GM18907 (cell line): ENCODE data around the gene CNKSR2.

Experiments used
- ATAC-seq: cut with Tn5 transposase; IDR thresholded peaks from one replicate; pipeline ENCODE4 v1.9.1; 2021; ENCODE audit warnings: mild to moderate bottlenecking, moderate library complexity; ENCODE audit not compliant: unreplicated experiment

Gene CNKSR2

DNA sequence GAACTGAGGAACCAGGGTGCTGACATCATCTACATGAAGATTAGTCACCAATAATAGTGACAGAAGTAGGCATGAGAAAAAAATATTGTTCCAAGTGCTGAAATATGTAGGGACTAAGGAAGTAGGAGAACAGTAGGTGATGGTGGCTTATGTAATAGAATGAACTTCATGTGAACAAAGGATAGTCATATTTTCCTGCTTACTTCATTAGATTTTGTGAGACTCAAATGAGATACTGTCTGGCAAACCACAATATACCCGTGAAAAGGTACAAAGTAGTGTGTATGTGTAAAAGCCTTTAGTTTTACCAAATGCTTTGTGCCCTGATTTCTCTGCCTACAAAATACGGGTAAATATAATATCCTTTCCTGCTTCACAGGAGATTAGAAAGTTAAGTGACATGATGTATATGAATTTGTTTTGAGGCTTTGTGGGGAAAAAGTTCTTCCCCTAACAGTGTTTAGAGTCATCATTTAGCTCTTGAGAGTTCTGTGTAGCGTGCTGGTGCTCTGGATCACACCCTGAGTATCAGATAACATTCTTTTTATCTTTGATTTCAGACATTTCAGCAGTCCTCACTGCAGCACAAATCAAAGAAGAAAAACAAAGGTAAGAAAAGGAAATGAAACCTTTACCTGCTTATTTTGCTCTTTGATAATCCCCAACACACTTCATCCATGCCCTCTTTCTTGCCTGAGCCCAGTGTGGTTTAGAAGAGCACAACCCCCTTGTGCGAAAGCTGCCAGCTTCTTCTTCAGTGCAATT is 216.0 kb downstream of the CNKSR2 start:
- ATAC-seq = no peak

GRCh38 chrX:21606002-21606401 is 231.8 kb downstream of the CNKSR2 start:
- no peak for ATAC-seq

- no peak for ATAC-seq
Measured at GRCh38 chrX:21610168-21610567, 235.9 kb downstream of the CNKSR2 start.

GRCh38 chrX:21612154-21612553 is 237.9 kb downstream of the CNKSR2 start:
- ATAC-seq = no peak

DNA sequence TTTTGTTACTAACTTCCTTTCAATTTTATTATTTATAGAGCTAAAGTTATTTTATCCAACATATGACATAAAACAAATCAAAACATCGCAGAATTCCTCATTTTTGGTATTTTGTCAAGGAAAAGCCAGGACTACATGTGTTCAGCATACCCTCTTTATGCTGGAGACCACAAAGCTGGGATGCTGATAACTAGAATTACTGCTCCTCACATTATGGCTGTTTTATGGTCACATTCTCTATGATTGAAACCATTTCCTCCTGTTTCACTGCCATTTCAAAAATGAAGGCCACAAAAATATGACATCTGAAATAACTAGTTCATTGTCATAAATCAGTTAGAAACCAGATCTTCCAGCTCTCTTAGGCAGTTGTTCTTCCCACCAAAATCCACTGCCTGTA is 242.2 kb downstream of the CNKSR2 start:
- ATAC-seq = no peak

GRCh38 chrX:21620234-21620633 is 246.0 kb downstream of the CNKSR2 start:
- no peak for ATAC-seq

DNA sequence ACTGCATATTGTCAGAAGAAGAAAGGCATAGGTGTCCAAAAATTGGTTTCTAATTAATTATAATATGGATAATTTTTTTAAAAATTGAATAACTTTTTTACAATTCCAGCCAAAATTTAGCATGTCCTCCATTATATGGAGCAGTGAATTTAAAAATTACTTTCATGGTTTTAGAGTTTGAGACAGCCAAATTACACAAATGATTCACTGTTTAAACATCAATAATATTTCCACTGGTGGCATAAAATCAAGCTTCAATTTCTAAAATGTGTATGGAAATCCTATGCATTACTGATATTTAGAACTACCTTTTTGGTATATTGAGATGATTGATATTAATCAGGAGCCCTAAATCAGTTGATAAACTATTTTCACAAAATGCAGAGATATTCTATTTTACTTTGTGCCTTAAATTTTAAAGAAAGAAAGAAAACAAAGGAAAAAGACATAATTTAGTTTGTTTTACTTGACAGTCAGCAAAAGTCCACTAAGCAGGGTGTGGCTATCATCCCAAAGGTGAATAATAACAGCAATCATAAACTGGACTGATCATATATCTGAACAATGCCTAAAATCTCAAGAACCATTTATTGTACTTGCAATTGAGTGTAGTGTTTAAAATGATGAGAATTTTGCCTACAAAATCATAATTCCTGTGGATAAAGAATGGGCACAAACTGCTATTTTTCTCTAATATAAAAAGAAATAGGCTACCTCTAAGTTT is 249.7 kb downstream of the CNKSR2 start:
- no peak for ATAC-seq

- no peak for ATAC-seq
Measured at GRCh38 chrX:21632027-21632426, 257.8 kb downstream of the CNKSR2 start.

- no peak for ATAC-seq
Measured at GRCh38 chrX:21638311-21638710, 264.1 kb downstream of the CNKSR2 start.

DNA sequence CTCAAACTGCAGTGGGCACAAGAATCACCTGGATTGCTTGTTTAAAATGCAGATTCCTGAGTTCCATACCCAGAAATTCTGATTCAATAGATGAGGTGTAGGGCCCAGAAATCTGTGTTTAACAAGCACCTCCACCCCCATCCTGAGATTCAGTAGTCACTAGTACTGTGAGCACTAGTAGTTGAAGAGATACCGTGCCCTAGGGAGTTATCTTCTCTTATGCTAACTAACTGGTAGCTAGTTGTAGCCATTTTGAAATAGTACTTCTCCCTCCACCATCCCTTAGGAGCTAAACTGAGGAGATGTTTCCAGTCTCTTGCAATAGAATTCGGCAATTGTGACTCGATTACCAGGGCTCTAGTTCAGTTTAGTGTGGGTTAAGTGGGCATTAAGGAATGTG is 265.6 kb downstream of the CNKSR2 start:
- no peak for ATAC-seq

GRCh38 chrX:21645431-21645830 is 271.2 kb downstream of the CNKSR2 start:
- no peak for ATAC-seq

- no peak for ATAC-seq
Measured at GRCh38 chrX:21645886-21646285, 271.7 kb downstream of the CNKSR2 start.

DNA sequence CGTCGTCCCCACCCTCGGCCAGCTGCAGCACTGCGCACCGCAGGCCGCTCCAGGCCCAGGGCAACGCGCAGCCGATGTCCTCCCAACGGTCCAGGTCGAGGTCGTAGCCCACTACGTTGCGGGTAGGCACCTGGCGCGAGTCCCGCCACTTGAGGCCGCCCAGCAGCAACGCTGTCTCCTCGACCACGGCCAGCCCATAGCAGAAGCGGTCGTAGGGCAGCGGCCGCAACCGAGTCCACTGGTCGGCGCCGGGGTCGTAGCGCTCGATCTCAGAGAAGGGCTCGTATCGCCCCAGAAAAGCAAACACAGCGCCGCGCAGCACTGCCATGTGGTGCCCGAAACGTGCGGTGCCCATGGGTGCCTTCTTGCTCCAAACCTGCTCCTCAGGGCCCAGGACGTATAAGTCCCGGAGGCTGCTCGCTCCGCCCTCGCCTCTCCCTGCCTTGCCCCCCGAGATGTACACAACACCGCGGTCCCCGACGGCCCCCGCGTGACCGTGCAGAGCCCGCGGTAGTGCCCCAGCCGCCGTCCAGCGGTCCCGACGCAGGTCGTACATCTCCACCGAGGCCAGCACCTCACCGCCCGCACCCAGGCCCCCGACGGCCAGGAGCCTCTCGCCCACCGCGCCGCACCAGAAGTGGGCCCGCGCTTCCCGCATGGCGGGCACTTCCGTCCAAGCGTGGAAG is 281.8 kb downstream of the CNKSR2 start:
- no peak for ATAC-seq

DNA sequence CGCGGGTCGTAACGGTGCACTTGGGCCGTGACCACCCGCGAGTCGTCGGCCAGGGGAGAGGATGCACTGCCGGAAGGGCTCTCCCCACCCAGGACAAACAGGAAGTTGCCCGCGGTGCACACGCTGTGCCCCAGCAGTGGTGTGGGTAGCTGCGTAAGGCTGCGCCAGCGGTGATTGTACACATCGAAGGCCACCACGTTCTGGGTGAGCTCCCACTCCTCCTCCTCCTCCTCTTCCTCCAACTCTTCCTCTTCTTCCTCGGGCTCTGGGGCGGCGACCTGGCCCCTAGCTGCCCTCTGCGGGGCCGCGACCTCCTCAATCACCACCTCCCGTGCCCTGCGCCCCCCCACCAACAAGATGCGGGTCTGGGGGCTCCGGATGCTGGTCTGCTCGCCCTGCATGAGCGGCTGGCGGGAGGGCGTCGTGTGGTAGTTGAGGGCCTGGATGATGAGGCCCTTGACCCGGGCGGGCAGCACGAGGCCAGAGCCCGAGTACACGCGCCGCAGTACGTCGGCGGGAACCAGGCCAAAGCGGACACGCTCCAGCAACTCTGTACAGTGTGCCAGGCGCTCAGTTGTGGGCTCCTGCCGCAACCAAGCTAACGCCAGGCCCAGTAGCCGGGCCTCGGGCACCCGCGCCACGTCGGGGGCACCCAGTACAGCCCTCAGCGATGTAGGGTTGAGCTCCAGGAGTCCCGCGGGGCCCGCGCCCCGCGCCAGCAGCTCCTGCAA is 282.5 kb downstream of the CNKSR2 start:
- ATAC-seq = no peak

DNA sequence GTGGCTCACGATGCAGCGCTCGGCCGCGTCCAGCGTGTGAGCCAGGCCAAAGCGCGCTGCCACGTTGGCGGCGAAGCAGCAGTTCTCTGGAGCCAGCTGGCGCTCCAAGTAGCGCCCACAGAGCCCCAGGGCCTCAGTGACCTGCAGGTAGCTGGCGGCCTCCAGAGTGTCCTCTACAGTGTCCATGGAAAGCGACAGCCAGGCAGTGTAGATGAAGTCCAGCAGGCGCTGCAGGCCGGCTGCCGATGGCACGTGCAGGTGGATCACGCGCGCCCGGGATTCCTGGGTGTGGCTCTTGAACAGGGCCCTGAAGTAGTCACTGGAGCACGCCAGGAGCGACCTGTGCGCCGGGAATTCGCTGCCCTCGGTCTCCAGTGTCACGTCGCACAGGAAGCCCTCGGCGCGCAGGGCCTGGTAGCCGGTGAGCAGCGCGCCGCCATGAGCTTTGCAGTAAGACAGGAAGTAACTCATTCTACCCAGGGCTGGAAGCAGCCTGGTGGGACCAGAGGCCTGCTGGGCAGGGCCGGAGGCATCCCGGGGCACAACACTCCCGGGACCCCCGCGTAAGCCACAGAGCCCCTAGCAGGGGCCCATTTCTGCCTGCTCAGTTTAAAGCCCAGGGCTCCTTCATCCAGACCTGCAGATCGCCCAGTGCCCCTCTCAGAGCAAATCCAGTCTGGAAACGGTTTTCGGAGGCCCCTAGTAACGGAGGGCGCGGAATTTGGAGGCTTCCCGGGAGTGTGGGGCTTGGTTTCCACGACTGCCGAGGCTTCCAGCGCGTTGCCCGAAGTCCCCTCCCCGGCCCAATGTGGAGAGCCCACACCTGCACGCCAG is 283.3 kb downstream of the CNKSR2 start:
- no peak for ATAC-seq

DNA sequence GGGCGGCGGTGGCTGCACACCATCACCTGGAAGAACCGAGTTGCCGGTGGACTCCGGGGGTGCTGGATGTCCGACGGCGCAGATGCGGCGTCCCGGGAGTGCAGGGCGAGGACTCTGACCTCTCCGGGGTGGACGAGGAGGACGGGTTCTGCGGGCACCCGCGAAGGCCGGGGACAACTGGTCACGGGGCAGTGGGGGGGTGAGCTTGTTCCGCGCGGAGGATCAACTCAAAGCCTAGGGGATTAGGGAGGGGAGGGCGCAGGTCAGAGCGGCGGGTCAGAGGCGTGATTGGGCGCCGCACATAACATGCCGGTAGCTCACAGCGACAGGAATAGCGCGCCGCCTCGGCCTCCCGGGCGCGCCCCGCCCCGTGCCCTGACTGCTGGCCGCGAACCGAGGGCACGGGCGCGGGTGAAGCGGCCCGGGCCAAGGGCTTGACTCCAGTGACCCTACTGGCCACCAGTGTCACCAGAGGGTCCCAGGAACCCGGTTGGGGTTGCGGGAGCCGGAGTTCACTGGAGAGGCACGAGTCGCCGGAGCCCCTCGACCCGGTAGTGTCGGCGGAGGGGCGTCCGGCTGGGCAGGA is 284.0 kb downstream of the CNKSR2 start, which contains the start of gene KLHL34:
Gene KLHL34, minus strand, starts transcription at position 179 of the 586 bp plus-strand sequence. CDS start 542 bp downstream, outside the sequence.
- peak; percentile 53 for ATAC-seq

DNA sequence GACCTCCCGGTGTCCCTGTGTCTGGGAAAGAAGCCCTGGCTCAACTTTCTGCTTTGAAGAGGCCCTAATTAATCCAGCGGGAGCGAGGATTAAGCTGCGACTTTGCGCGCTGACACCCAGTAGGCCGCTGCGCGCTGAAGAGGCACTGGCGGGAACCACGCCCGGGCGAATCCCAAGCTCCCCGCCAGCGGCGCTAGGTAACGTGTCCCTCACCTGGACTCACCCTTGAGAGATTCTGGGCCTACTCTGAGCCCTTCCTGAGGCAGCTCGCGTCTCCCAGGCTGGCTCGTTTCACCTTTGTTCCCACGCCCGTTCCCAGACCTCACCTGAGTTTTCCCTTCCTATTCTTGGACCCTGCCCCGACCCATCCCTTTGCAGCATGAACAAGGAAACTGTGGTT is 284.5 kb downstream of the CNKSR2 start:
- ATAC-seq = peak; percentile 36

DNA sequence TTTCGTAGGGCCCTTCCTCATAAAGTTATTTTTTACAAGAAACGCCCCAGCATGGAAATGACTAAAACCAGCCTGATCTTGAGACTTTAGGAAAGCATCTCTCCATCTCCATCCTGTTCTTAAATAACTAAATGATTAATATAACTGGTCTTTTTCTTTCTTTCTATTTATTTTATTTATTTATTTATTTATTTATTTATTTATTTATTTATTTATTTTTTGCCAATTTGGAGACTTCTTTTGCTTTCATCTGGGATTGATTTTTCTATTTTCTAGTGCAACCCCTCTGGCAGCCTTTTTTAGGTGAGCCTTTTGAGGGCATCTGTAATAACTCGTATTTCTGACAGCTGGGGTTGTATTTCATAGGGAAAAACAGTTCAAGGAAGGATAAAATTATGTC is 285.1 kb downstream of the CNKSR2 start:
- no peak for ATAC-seq

DNA sequence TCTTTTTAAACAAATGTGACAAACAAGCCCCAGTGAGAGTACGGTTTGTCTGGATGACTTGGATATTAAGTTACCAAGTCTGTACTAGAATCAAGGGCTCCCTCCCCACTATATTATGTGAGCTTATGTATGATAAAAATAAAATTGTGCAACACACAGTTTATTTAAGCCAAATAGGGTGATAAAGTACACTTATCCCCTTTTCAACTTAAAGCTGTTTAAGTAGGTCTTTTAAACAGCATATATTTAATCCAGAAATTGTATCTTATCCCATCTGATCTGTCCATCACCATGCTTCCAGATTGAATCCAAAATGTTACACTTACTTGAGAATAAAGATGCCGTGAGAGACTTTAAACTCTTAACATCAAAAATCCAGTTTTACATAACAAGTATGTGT is 285.9 kb downstream of the CNKSR2 start:
- ATAC-seq = no peak

DNA sequence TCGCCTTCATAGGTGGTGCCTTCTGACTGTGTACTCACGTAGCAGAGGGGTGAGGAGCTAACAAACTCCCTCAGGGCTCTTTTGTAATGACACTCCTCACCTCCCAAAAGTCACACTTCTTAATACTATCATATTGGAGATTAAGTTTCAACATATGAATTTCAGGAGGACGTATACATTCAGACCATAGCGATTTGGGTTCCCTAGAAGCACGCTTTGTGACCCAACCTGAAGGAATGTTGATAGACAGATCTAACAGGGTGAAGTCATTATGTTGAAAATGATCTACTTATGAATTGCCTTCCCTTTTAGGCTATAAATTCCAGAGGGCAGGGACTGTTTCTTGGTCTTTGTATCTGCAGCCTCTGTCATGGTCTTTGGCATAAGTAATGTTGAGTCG is 287.1 kb downstream of the CNKSR2 start:
- no peak for ATAC-seq
